ENCODE measurements around the gene TOX2.

DNA sequence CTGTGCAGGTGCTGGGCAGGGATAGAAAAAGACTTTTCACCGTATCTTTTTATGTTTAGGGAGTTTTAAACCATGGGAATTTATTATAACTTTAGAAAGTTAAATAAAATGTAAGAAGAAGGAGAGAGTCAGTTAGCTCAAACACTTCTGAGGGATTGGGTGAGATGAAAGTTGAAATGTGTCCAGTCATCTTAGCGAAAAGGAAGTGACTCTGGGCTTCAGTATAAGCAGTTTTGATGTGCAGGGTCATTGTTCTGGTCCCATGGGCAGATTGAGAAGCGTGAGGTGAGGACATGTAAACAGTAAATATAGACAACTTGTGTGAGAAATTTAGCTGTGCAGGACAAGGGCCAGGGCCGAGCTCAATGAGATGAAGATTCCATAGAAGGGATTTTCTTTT lies 66.9 kb downstream of the TOX2 start:
- TF ChIP-seq CTCF (IDR thresholded peaks at IDR 0.05) (no peak), POLR2AphosphoS5 (IDR thresholded peaks at IDR 0.05) (no peak)

Data from prostate gland (tissue), 2 donors.